ENCODE results near the gene NPIPB6.
"Not testable (repeated sequence)": the region's sequence is repeated elsewhere in the genome, so short reads cannot be mapped to it uniquely, and the experiment has no call there.

The NPIPB6 gene

GRCh38 chr16:28363408-28363807 lies at the start of gene NPIPB6:
NPIPB6 (minus strand) TSS chr16:28363508; CDS start chr16:28362822, 686 bp downstream.
- not testable (repeated sequence) for DNase-seq (ENCODE audit: low spot score)

GRCh38 chr16:28403220-28404072 lies 40.1 kb upstream of the NPIPB6 start, which contains the start of gene EIF3CL:
EIF3CL (minus strand) TSS chr16:28403841; CDS start chr16:28403618, 223 bp downstream.
- not testable (repeated sequence) for DNase-seq (ENCODE audit: low spot score)

DNA sequence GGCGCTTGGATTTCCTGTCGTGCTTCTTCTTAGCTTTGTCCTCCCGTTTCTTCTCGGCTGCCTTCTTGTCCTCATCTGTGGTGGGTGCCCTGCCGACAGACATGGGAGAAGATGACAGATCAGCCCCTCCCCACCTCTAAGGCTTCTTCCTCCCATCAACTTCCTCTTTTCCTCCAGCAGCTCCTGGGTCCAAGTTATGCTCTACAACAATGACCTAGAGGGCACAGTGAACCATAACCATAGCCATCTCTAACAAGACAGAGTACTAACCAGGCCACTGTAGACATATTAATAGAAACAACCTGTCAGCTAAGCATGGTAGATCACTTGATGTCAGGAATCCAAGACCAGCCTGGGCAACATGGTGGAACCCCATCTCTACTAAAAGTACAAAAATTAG lies 28.7 kb upstream of the NPIPB6 start:
- DNase-seq (ENCODE audit: low spot score) = not testable (repeated sequence)

DNA sequence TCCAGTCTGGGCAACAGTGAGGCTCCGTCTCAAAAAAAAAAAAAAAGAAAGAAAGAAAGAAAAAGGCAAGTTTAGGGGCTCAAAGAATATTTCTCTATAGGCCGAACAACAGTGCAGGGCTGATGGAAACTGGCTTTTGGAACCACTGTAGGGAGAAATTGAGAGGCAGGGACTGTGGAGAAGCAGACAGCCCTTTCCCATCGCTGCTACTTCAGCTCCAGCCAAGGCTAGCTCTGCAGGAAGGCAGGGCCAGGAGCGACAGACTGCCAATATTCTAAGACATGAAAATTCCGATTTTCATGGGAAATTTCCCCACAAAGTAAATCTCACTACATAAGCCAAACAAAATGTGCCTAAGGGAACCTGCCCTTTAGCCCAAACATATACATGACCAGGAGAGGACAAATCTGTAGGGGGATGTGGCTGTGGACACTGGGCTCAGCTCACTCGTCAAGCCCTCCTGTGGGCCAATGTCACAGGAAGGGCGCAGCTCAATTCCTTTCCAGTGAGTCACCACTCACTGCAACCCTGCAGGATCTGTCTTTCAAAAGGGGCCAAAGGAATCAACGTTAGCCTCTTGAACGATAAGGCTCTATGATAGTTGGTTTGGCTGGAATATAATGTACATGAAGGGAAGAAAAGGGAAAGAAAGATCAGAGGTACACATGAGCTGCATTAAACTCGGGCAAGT lies 19.0 kb upstream of the NPIPB6 start:
- DNase-seq (ENCODE audit: low spot score) = not testable (repeated sequence)

DNA sequence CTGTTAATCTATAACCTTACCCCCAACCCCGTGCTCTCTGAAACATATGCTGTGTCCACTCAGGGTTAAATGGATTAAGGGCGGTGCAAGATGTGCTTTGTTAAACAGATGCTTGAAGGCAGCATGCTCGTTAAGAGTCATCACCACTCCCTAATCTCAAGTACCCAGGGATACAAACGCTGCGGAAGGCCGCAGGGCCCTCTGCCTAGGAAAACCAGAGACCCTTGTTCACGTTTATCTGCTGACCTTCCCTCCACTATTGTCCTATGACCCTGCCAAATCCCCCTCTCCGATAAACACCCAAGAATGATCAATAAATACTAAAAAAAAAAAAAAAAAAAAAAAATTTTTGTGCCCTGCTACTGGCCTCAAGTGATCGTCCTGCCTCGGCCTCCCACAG lies 14.5 kb upstream of the NPIPB6 start:
- DNase-seq (ENCODE audit: low spot score) = not testable (repeated sequence)

DNA sequence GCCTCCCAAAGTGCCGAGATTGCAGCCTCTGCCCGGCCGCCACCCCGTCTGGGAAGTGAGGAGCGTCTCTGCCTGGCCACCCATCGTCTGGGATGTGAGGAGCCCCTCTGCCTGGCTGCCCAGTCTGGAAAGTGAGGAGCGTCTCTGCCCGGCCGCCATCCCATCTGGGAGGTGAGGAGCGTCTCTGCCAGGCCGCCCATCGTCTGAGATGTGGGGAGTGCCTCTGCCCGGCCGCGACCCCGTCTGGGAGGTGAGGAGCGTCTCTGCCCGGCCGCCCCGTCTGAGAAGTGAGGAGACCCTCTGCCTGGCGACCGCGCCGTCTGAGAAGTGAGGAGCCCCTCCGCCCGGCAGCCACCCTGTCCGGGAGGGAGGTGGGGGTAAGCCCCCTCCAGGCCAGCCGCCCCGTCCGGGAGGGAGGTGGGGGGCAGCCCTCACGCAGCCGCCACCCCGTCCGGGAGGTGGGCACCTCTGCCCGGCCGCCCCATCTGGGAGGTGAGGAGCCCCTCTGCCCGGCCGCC lies 13.9 kb upstream of the NPIPB6 start:
- not testable (repeated sequence) for DNase-seq (ENCODE audit: low spot score)

GRCh38 chr16:28375115-28375514 lies 11.8 kb upstream of the NPIPB6 start:
- not testable (repeated sequence) for DNase-seq (ENCODE audit: low spot score)

GRCh38 chr16:28374281-28374680 lies 11.0 kb upstream of the NPIPB6 start:
- DNase-seq (ENCODE audit: low spot score) = not testable (repeated sequence)

GRCh38 chr16:28367926-28368325 lies 4.6 kb upstream of the NPIPB6 start:
- not testable (repeated sequence) for DNase-seq (ENCODE audit: low spot score)

DNA sequence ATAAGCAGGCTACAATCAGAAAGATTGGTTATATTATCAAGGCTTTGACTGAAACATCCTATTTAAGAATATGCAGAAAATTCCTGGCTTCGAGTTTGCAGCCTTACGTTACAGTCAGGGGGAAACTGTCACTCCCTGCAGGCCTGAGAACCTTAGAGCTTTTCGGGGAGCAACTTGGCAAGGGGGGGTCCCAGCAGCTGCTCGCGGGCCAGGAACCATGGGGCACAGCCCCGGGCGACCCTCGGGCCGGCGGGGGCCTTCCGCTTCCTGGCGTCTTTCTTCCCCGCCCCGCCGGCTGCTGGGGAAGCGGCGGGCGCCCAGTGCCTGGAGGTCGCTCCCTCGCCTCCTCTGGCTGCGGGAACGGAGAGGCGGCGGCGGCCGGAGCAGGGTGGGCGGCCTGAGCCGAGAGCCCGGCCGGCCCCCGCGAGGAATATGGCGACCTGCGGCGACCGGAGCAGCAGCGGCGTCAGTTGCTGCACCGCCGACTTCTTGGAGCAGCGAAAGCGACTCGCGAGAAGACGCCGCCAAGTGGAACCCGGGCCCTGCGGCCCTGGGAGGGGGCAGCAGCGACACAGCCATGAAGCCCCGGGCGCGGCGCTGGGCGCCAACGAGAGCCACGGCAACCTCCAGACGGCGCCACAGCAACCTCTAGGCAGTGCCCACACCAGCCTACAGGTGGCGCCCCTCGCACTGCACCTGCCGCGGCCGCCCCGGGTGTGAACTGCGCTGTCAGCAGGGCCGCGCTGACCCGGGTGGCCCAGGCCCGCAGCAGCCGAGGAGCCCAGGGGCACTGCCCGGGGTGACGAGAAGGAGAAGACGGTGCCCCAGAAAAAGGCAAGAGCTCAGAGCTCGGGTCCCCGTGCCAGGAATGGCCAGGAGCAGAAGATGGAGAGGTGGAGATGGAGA lies 1.2 kb upstream of the NPIPB6 start:
- not testable (repeated sequence) for DNase-seq (ENCODE audit: low spot score)

GRCh38 chr16:28362600-28362999 lies 708 bp downstream of the NPIPB6 start:
- DNase-seq (ENCODE audit: low spot score) = not testable (repeated sequence)

DNA sequence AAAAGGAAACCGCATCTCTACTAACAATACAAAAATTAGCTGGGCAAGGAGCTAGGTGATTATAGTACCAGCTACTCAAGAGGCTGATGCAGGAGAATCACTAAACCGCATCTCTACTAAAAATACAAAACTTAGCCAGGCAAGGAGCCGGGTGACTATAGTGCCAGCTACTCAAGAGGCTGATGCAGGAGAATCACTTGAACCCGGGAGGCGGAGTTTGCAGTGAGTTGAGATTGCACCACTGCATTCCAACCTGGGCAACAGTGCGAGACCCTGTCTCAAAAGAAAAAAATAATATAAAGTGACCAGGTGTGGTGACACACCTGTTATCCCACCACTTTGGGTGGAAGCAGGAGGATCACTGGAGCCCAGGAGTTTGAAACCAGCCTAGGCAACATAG lies 25.1 kb downstream of the NPIPB6 start:
- not testable (repeated sequence) for DNase-seq (ENCODE audit: low spot score)

GRCh38 chr16:28336940-28337710 lies 26.2 kb downstream of the NPIPB6 start:
- DNase-seq (ENCODE audit: low spot score) = not testable (repeated sequence)

DNA sequence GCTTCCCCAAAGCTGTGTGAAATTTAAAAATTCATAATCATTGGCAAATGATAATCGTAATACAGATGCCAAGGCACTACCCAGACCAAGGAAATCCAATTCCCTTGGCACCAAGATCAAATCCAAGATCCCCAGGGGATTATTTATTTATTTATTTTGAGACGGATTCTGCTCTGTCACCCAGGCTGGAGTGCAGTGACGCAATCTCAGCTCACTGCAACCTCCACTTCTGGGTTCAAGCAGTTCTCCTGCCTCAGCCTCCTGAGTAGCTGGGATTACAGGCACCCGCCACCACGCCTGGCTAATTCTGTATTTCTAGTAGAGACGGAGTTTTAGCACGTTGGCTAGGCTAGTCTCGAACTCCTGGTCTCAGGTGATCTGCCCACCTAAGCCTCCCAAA lies 27.6 kb downstream of the NPIPB6 start:
- not testable (repeated sequence) for DNase-seq (ENCODE audit: low spot score)

DNA sequence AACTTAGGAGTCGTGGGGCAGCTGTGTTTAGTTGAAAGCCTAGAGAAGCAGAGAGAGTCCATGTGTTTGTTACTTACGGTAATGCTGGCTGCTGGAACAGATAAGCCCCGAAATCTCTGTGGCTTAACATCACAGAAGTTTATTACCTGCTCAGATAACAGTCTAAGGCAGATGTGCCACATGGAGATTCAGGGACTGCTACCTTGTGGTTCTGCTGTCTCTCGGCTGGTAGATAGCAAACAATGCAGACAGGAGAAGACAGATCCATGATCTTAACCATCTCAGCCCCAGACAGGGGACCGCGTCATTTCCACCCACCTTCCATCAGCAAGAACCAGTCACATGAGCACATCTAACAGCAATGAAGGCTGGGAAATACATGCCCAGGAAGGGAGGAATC lies 30.7 kb downstream of the NPIPB6 start:
- not testable (repeated sequence) for DNase-seq (ENCODE audit: low spot score)

DNA sequence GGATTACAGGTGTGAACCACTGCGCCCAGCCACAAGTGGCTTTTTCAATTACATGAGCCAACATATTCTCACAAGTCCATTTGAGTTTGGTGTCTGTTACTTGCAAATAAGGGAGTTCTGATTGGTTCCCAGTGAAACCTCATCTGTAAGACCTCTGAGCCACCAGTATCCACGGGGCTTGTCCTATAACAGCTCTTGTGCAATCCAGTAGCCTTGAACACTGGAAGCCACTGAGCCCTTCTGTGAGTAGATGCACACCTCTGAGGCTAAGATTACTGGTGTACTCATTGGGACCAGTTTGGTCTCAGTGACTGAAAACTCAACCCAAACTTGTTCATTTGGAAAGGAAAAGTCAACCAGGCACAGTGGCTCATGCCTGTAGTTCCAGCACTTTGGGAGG lies 32.3 kb downstream of the NPIPB6 start:
- DNase-seq (ENCODE audit: low spot score) = not testable (repeated sequence)

GRCh38 chr16:28330232-28330631 lies 33.1 kb downstream of the NPIPB6 start:
- not testable (repeated sequence) for DNase-seq (ENCODE audit: low spot score)
